Coronary artery (tissue), 2 donors: ENCODE measurements around the gene LRRN2.

Experiments
- DNase-seq: peaks from one replicate; pipeline ENCODE4 v3.0.0-alpha.2; 2017; ENCODE audit warnings: low spot score
- H3K27ac ChIP-seq, 2 donors: fragments of 200-600 bp; sonication (generic); one replicate each; pipeline ENCODE4 v1.5.1; 2016 to 2019
- H3K4me3 ChIP-seq: fragments of 200-600 bp; sonication (generic); 2 replicates; pipeline ENCODE4 v1.5.1; 2016; ENCODE audit warnings: mild to moderate bottlenecking, moderate library complexity
- CTCF ChIP-seq: fragments of 200-600 bp; sonication (generic); IDR thresholded peaks from one replicate; pipeline ENCODE4 v1.5.1; 2019; ENCODE audit warnings: antibody characterized with exemption

LRRN2 gene

GRCh38 chr1:204650911-204651570, 34.5 kb downstream of the LRRN2 start:
- no peak overlapping the region for H3K4me3 ChIP-seq
- TF ChIP-seq CTCF, result no peak
- no peak for DNase-seq
- no peak overlapping the region for H3K27ac ChIP-seq

- no peak overlapping the region for H3K4me3 ChIP-seq
- no peak overlapping the region for H3K27ac ChIP-seq
- no peak for TF ChIP-seq CTCF
- no peak for DNase-seq
These were observed 35.6 kb downstream of the LRRN2 start for GRCh38 chr1:204649721-204650521.

GRCh38 chr1:204648576-204648975, 37.0 kb downstream of the LRRN2 start:
- H3K4me3 ChIP-seq, result no peak overlapping the region
- no peak for TF ChIP-seq CTCF
- H3K27ac ChIP-seq, result no peak overlapping the region
- no peak for DNase-seq

GRCh38 chr1:204647805-204648153, 37.8 kb downstream of the LRRN2 start:
- no peak for DNase-seq
- no peak overlapping the region for H3K27ac ChIP-seq
- no peak overlapping the region for H3K4me3 ChIP-seq
- no peak for TF ChIP-seq CTCF

- no peak overlapping the region for H3K4me3 ChIP-seq
- H3K27ac ChIP-seq, result no peak overlapping the region
- TF ChIP-seq CTCF, result no peak
- DNase-seq, result no peak
These were observed 38.3 kb downstream of the LRRN2 start for GRCh38 chr1:204647114-204647804.

- no peak overlapping the region for H3K27ac ChIP-seq
- H3K4me3 ChIP-seq, result no peak overlapping the region
- no peak for TF ChIP-seq CTCF
- no peak for DNase-seq
These were observed 39.9 kb downstream of the LRRN2 start for GRCh38 chr1:204645666-204646065.
